HEK293 (cell line): ENCODE measurements around the gene HIF1A.

ENCODE experiments used
- CTCF ChIA-PET: fragments of 350-600 bp; formaldehyde crosslinking; extraction: SDS; loops from one replicate; lab custom pipeline; 2021; ENCODE audit warnings: antibody characterized with exemption; lab: Yijun Ruan, JAX
- POLR2A ChIA-PET: fragments of 300-600 bp; formaldehyde crosslinking; extraction: SDS; loops from one replicate; lab custom pipeline; 2020; ENCODE audit warnings: antibody characterized with exemption, inconsistent platforms; lab: Yijun Ruan, JAX
- H3K27ac ChIP-seq: fragments of 200-500 bp; sonication (Bioruptor generic); 2 replicates; pipeline ENCODE4 v1.5.1; 2014; ENCODE audit warnings: low read depth, low read length, control low read depth, inconsistent platforms; ENCODE audit errors: extremely low read depth
- H3K36me3 ChIP-seq, 2 experiments: fragments of 200-500 bp in 1 of 2; sonication (Bioruptor generic) in 1 of 2; 1 replicate in 1 of 2; 2 replicates in 1 of 2; pipeline ENCODE4 v1.5.1; 2014 to 2017; ENCODE audit warnings: inconsistent platforms in 2 of 2, low read length in 2 of 2; ENCODE audit not compliant: control insufficient read depth in 2 of 2, insufficient read depth in 1 of 2
- H3K4me1 ChIP-seq: fragments of 200-500 bp; sonication (Bioruptor generic); 2 replicates; pipeline ENCODE4 v1.5.1; 2014; ENCODE audit warnings: mild to moderate bottlenecking, low read length, inconsistent platforms; ENCODE audit not compliant: control insufficient read depth, insufficient read depth
- H3K4me3 ChIP-seq: 2 replicates; pipeline ENCODE4 v1.5.1; 2011; ENCODE audit warnings: low read depth, mild to moderate bottlenecking, control low read depth, low read length, moderate library complexity
- H3K9me3 ChIP-seq: fragments of 200-500 bp; sonication (Bioruptor generic); 2 replicates; pipeline ENCODE4 v1.5.1; 2014; ENCODE audit warnings: low read depth, low read length, inconsistent platforms; ENCODE audit not compliant: control insufficient read depth, insufficient read depth
- KLF10 ChIP-seq: fragments of 450-650 bp; IDR thresholded peaks from 2 replicates; pipeline ENCODE4 v1.5.1; 2018; ENCODE audit warnings: missing biosample characterization, mild to moderate bottlenecking, missing genetic modification characterization
- KLF16 ChIP-seq: fragments of 450-650 bp; formaldehyde crosslinking; IDR thresholded peaks from 2 replicates; pipeline ENCODE4 v1.5.1; 2017; ENCODE audit warnings: missing biosample characterization, missing genetic modification characterization
- OSR2 ChIP-seq: fragments of 450-650 bp; formaldehyde crosslinking; IDR thresholded peaks from 2 replicates; pipeline ENCODE4 v1.5.1; 2016; ENCODE audit warnings: missing biosample characterization, missing genetic modification characterization
- TRIM28 ChIP-seq: IDR thresholded peaks from 2 replicates; pipeline ENCODE4 v1.6.1; 2011; ENCODE audit warnings: low read length, control low read depth, borderline replicate concordance
- ZBTB1 ChIP-seq: fragments of 450-650 bp; formaldehyde crosslinking; IDR thresholded peaks from 2 replicates; pipeline ENCODE4 v1.5.1; 2016; ENCODE audit warnings: missing biosample characterization, missing genetic modification characterization
- ZBTB20 ChIP-seq: fragments of 450-650 bp; formaldehyde crosslinking; IDR thresholded peaks from 2 replicates; pipeline ENCODE4 v1.5.1; 2016; ENCODE audit warnings: missing biosample characterization, missing genetic modification characterization
- ZBTB21 ChIP-seq: fragments of 450-650 bp; formaldehyde crosslinking; IDR thresholded peaks from 2 replicates; pipeline ENCODE4 v1.5.1; 2017; ENCODE audit warnings: missing biosample characterization, missing genetic modification characterization
- ZBTB48 ChIP-seq: fragments of 450-650 bp; formaldehyde crosslinking; IDR thresholded peaks from 2 replicates; pipeline ENCODE4 v1.5.1; 2016; ENCODE audit warnings: missing biosample characterization, missing genetic modification characterization
- ZNF48 ChIP-seq: fragments of 450-650 bp; formaldehyde crosslinking; IDR thresholded peaks from 2 replicates; pipeline ENCODE4 v1.5.1; 2016; ENCODE audit warnings: missing biosample characterization, missing genetic modification characterization
- ZNF521 ChIP-seq: fragments of 450-650 bp; formaldehyde crosslinking; IDR thresholded peaks from 2 replicates; pipeline ENCODE4 v1.5.1; 2017; ENCODE audit warnings: missing biosample characterization, mild to moderate bottlenecking, missing genetic modification characterization
- ZNF560 ChIP-seq: fragments of 450-650 bp; formaldehyde crosslinking; IDR thresholded peaks from 2 replicates; pipeline ENCODE4 v1.5.1; 2017; ENCODE audit warnings: missing biosample characterization, missing genetic modification characterization, borderline replicate concordance
- ZNF571 ChIP-seq: fragments of 450-650 bp; formaldehyde crosslinking; IDR thresholded peaks from 2 replicates; pipeline ENCODE4 v1.5.0; 2017; ENCODE audit warnings: missing biosample characterization, missing genetic modification characterization
- ZNF600 ChIP-seq: fragments of 450-650 bp; formaldehyde crosslinking; IDR thresholded peaks from 2 replicates; pipeline ENCODE4 v1.5.1; 2016; ENCODE audit warnings: missing biosample characterization, missing genetic modification characterization
- ZNF626 ChIP-seq: fragments of 450-650 bp; sonication (Bioruptor Pico); formaldehyde crosslinking; IDR thresholded peaks from 2 replicates; pipeline ENCODE4 v1.5.1; 2018; ENCODE audit warnings: missing biosample characterization, missing genetic modification characterization, inconsistent platforms
- ZNF664 ChIP-seq: fragments of 450-650 bp; formaldehyde crosslinking; IDR thresholded peaks from 2 replicates; pipeline ENCODE4 v1.5.1; 2016; ENCODE audit warnings: missing biosample characterization, missing genetic modification characterization
- ZNF76 ChIP-seq: fragments of 450-650 bp; formaldehyde crosslinking; IDR thresholded peaks from 2 replicates; pipeline ENCODE4; 2016; ENCODE audit warnings: low read depth, missing biosample characterization, missing genetic modification characterization, borderline replicate concordance
- ZSCAN30 ChIP-seq: fragments of 450-650 bp; IDR thresholded peaks from 2 replicates; pipeline ENCODE4 v1.5.1; 2018; ENCODE audit warnings: missing biosample characterization, mild to moderate bottlenecking, missing genetic modification characterization, moderate library complexity
- TF ChIP-seq, protein P1 (sequence below): fragments of 450-650 bp; formaldehyde crosslinking; IDR thresholded peaks from 2 replicates; pipeline ENCODE4 v1.5.1; 2016; ENCODE audit warnings: missing biosample characterization, missing genetic modification characterization
- TF ChIP-seq, protein P2 (sequence below): fragments of 450-650 bp; formaldehyde crosslinking; IDR thresholded peaks from 2 replicates; pipeline ENCODE4 v1.5.1; 2017; ENCODE audit warnings: missing biosample characterization, missing genetic modification characterization
- TF ChIP-seq, protein P3 (sequence below): fragments of 450-650 bp; formaldehyde crosslinking; IDR thresholded peaks from 2 replicates; pipeline ENCODE4 v1.5.1; 2016; ENCODE audit warnings: missing biosample characterization, missing genetic modification characterization
- TF ChIP-seq, protein P4 (sequence below): fragments of 450-650 bp; formaldehyde crosslinking; IDR thresholded peaks from 2 replicates; pipeline ENCODE4 v1.5.1; 2016; ENCODE audit warnings: missing biosample characterization, missing genetic modification characterization

Gene HIF1A

DNA sequence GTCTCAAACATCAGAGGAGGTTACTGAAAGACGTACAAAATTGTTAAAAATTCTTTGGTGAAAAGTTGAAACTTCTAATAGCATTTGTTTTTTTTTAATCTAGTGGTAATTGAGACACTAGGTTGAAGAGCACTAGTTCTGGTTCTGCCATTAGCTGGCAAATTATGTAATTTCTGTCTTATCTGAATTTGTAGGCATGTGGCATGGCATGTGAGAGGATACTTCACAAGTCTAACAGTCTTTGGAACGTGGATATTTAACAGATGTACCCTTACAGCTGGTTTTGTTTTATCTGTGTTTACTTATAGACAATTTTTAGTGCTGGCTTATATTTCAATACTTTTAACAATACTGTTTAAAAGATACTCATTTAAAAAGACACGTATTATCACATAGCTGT lies 72.9 kb downstream of the HIF1A start (continued):
- no peak for TF ChIP-seq TRIM28
- TF ChIP-seq ZBTB48 (tag by site-specific recombination): no peak
- TF ChIP-seq ZNF521: no peak
- TF ChIP-seq ZNF626: no peak
- no peak for TF ChIP-seq ZNF571 (tag by site-specific recombination)
- TF ChIP-seq, all 188 proteins: peak for 0

DNA sequence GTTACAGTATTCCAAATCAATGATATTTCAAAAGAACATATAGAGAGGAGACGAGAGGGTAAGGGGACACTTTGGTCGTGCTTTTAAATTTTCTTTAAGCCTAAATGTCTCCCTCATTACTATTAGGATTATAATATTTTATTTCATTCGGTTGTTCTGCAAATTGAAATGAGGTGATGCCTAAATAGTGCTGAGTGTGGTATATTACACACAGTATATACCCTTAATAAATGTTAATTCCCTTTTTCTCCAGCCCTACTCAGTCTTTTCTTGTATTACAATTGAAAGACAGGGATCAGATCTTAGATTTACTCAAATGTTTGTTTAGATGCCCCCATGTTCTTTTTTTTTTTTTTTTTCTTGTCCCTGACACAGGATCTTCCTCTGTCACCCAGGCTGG lies 74.6 kb downstream of the HIF1A start:
- H3K4me3 ChIP-seq: no peak overlapping the region
- CTCF ChIA-PET: no interaction called here
- POLR2A ChIA-PET: no interaction called here
- no peaks in the 10 kb centered on the region for H3K9me3 ChIP-seq
- TF ChIP-seq ZNF48 (tag by site-specific recombination) (no peak), ZNF600 (tag by site-specific recombination) (no peak), OSR2 (no peak), ZSCAN30 (tag by site-specific recombination) (no peak), KLF16 (tag by site-specific recombination) (no peak), ZBTB21 (tag by site-specific recombination) (no peak), ZBTB20 (no peak), ZNF521 (no peak), KLF10 (tag by site-specific recombination) (no peak), ZNF664 (tag by site-specific recombination) (no peak), ZBTB1 (tag by site-specific recombination) (no peak), ZNF76 (no peak), ZNF626 (no peak), ZNF560 (tag by site-specific recombination) (no peak)
- TF ChIP-seq, protein P1, sequence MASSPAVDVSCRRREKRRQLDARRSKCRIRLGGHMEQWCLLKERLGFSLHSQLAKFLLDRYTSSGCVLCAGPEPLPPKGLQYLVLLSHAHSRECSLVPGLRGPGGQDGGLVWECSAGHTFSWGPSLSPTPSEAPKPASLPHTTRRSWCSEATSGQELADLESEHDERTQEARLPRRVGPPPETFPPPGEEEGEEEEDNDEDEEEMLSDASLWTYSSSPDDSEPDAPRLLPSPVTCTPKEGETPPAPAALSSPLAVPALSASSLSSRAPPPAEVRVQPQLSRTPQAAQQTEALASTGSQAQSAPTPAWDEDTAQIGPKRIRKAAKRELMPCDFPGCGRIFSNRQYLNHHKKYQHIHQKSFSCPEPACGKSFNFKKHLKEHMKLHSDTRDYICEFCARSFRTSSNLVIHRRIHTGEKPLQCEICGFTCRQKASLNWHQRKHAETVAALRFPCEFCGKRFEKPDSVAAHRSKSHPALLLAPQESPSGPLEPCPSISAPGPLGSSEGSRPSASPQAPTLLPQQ (tag by site-specific recombination): no peak
- TF ChIP-seq, protein P2, sequence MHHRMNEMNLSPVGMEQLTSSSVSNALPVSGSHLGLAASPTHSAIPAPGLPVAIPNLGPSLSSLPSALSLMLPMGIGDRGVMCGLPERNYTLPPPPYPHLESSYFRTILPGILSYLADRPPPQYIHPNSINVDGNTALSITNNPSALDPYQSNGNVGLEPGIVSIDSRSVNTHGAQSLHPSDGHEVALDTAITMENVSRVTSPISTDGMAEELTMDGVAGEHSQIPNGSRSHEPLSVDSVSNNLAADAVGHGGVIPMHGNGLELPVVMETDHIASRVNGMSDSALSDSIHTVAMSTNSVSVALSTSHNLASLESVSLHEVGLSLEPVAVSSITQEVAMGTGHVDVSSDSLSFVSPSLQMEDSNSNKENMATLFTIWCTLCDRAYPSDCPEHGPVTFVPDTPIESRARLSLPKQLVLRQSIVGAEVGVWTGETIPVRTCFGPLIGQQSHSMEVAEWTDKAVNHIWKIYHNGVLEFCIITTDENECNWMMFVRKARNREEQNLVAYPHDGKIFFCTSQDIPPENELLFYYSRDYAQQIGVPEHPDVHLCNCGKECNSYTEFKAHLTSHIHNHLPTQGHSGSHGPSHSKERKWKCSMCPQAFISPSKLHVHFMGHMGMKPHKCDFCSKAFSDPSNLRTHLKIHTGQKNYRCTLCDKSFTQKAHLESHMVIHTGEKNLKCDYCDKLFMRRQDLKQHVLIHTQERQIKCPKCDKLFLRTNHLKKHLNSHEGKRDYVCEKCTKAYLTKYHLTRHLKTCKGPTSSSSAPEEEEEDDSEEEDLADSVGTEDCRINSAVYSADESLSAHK (tag by site-specific recombination): no peak
- TF ChIP-seq, protein P3, sequence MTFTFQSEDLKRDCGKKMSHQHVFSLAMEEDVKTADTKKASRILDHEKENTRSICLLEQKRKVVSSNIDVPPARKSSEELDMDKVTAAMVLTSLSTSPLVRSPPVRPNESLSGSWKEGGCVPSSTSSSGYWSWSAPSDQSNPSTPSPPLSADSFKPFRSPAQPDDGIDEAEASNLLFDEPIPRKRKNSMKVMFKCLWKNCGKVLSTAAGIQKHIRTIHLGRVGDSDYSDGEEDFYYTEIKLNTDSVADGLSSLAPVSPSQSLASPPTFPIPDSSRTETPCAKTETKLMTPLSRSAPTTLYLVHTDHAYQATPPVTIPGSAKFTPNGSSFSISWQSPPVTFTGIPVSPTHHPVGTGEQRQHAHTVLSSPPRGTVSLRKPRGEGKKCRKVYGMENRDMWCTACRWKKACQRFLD (tag by site-specific recombination): no peak
- TF ChIP-seq, protein P4, sequence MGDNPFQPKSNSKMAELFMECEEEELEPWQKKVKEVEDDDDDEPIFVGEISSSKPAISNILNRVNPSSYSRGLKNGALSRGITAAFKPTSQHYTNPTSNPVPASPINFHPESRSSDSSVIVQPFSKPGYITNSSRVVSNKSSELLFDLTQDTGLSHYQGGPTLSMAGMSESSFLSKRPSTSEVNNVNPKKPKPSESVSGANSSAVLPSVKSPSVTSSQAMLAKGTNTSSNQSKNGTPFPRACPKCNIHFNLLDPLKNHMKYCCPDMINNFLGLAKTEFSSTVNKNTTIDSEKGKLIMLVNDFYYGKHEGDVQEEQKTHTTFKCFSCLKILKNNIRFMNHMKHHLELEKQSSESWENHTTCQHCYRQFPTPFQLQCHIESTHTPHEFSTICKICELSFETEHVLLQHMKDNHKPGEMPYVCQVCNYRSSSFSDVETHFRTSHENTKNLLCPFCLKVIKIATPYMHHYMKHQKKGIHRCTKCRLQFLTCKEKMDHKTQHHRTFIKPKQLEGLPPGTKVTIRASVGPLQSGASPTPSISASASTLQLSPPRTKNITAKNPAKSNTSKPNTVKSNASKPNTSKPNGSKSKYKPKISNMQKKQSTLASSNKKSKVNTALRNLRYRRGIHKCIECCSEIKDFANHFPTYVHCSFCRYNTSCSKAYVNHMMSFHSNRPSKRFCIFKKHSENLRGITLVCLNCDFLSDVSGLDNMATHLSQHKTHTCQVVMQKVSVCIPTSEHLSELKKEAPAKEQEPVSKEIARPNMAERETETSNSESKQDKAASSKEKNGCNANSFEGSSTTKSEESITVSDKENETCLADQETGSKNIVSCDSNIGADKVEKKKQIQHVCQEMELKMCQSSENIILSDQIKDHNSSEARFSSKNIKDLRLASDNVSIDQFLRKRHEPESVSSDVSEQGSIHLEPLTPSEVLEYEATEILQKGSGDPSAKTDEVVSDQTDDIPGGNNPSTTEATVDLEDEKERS: no peak
- no peak overlapping the region for H3K27ac ChIP-seq
- H3K4me1 ChIP-seq: peaks cover 5% of the 10 kb centered on the region; the same call in 1 of the 2 replicates
- H3K36me3 ChIP-seq: peaks cover 63% of the 10 kb centered on the region in 2 experiments
